BLaER1 (cell line): Measurements from ENCODE around the gene THBS2.

Experiments used
- H3K27ac ChIP-seq: shearing (Covaris generic); formaldehyde crosslinking; 2 replicates; pipeline ENCODE4 v1.8.1; 2022
- H3K27me3 ChIP-seq: shearing (Covaris generic); formaldehyde crosslinking; 2 replicates; pipeline ENCODE4 v1.8.1; 2022
- H3K36me3 ChIP-seq: shearing (Covaris generic); formaldehyde crosslinking; 2 replicates; pipeline ENCODE4 v1.8.1; 2022
- H3K4me1 ChIP-seq: shearing (Covaris generic); formaldehyde crosslinking; 2 replicates; pipeline ENCODE4 v1.8.1; 2022
- H3K4me2 ChIP-seq: shearing (Covaris generic); formaldehyde crosslinking; 2 replicates; pipeline ENCODE4 v1.8.1; 2022
- H3K4me3 ChIP-seq: shearing (Covaris generic); formaldehyde crosslinking; 2 replicates; pipeline ENCODE4 v1.8.1; 2022
- H3K9ac ChIP-seq: shearing (Covaris generic); formaldehyde crosslinking; 2 replicates; pipeline ENCODE4 v1.8.1; 2022
- H3K9me3 ChIP-seq: shearing (Covaris generic); formaldehyde crosslinking; 2 replicates; pipeline ENCODE4 v1.8.1; 2022
- H4K20me1 ChIP-seq: shearing (Covaris generic); formaldehyde crosslinking; 2 replicates; pipeline ENCODE4 v1.8.1; 2022
- Cebpa-rat ChIP-seq: shearing (Covaris generic); IDR thresholded peaks from 2 replicates; pipeline ENCODE4 v1.8.1; 2022

THBS2 gene

DNA sequence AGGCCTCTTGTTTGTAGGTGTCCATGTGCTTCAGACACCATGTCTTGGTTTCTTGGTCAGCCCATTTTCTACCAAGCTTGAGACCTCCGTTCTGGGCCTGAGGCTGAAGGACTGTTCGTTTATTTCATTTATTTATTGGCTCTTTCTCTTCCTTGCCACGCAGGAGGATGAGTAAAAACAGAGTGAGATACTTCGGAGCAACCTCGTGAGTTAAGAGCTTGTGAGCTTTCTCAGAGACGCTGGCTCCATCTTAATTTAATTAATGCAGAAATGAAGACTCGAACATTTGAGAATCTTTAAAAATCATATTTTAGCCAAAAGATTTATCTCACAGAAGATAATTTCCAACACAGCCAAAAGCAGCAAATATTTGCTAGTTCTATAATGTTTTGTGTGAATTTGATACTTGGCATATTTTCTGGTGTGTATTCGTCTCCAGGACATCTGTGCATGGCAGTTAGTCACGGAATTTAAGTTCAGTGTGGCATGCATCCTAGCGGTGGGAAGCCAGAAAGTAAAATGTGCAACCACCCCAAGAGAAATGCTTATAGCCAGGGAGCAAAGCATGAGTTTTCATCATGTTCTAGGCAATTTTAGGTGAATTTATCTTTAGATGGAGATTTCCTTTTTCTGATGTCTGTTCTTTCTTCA lies 76.0 kb downstream of the THBS2 start:
- Histone ChIP-seq H3K9ac (no peak overlapping the region), H3K9me3 (peaks cover 8% of the 10 kb centered on the region; the same call in 1 of the 2 replicates), H3K27ac (no peak overlapping the region), H4K20me1 (no peaks in the 10 kb centered on the region), H3K4me1 (no peaks in the 10 kb centered on the region), H3K4me2 (no peak overlapping the region), H3K4me3 (no peak overlapping the region), H3K27me3 (no peaks in the 10 kb centered on the region), H3K36me3 (no peaks in the 10 kb centered on the region)
- no peak for TF ChIP-seq Cebpa-rat

DNA sequence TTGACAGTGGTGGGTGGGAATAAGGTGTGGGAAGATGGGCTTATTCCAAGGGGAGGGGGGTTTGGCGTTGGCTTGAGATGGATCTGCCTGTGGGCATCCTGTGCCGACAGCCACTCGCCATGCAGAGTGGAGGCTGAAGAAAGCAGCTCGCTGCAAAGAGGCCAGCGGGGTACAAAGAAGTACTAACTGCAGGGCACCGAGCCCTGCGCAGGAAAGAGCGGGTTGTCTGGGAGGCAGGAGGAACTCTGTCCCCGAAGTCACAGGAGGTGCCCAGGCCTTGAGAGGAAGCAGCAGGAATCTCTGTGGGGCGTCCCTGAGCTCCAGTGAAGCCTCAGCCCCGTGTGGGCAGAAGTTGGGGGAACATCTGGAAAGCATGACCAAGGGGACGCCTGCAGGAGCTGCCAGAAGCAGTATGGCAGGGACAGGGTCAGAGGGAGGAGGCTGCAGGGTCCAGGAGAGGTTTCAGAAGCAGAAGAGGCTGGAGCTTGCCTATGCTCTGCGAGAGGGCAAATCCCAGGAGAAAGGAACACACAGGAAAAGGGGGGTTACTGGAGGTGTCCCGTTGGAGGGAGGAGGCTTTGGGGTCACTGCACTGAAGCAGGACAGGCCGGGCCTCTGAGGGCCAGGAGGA lies 77.2 kb downstream of the THBS2 start:
- no peak for TF ChIP-seq Cebpa-rat
- H3K4me1 ChIP-seq = no peaks in the 10 kb centered on the region
- H3K4me2 ChIP-seq = no peak overlapping the region
- H3K9ac ChIP-seq = no peak overlapping the region
- H3K27ac ChIP-seq = no peak overlapping the region
- no peaks in the 10 kb centered on the region for H4K20me1 ChIP-seq
- no peak overlapping the region for H3K4me3 ChIP-seq
- H3K36me3 ChIP-seq = no peaks in the 10 kb centered on the region
- H3K9me3 ChIP-seq = peaks cover 8% of the 10 kb centered on the region; the same call in 1 of the 2 replicates
- H3K27me3 ChIP-seq = no peaks in the 10 kb centered on the region

DNA sequence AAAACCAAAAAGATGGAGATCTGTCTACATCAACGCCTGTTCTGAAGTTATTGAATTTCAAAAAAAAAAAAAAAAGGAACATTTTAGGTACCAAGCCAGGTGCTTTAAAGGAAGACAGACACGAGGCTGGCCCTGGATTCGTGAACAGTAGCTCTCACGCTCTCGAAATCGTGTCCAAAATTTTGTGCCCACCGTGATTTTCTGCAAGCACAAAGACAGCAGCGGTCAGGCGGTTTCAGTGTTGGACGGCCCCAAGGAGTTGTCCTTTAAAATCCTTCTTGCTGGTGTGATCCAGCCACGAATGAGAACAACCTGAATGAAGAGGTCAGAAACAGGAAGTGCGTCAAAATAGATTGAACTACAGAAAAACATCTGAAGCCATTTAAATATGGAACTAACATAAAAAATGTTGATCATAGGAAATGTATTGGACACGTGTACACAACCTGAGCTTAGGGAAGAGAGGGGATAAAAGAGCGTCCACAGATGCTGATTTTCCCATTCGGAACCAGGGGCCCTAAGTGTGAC lies 78.2 kb downstream of the THBS2 start:
- Histone ChIP-seq H3K4me1 (no peaks in the 10 kb centered on the region), H3K4me2 (no peak overlapping the region), H3K4me3 (no peak overlapping the region), H4K20me1 (no peaks in the 10 kb centered on the region), H3K36me3 (no peaks in the 10 kb centered on the region), H3K27ac (no peak overlapping the region), H3K27me3 (no peaks in the 10 kb centered on the region), H3K9me3 (peaks cover 7% of the 10 kb centered on the region; the same call in 1 of the 2 replicates), H3K9ac (no peak overlapping the region)
- TF ChIP-seq Cebpa-rat = no peak

DNA sequence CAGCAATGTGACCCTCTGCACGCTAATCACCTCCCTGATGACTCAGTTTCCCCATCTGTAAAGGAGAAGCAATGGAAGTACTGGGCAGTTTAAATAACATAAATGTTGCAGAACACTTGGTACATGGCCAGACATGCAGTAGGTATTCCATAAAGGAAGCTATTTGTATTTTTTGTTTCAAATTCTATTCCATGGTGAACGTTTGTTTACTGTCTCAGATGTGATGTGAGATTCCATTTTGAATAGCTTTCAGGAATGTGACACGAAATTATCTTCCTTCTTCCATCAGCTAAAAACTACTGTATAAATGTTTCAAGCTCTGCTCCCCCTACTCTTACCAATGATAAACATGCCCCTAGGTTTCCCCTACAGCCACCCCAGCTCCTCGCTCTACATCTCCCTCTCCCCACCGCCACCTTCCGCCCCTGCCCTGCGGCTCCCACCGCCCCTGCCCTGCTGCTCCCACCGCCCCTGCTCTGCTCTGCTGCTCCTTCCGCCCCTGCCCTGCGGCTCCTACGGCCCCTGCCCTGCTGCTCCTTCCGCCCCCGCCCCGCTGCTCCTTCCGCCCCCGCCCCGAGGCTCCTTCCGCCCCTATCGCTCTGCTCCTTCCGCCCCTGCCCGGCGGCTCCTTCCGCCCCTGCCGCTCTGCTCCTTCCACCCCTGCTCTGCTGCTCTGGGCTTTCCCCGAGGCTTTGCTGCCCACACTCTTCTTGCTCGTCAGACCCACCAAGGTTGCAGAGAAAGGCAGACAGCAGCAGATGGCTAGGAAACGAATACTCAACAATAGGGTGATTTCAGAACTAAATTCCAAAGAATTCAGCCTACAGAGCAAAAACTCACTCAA lies 78.9 kb downstream of the THBS2 start:
- Histone ChIP-seq H4K20me1 (no peaks in the 10 kb centered on the region), H3K4me3 (no peak overlapping the region), H3K4me2 (no peak overlapping the region), H3K9me3 (peaks cover under 1% of the 10 kb centered on the region; the same call in 1 of the 2 replicates), H3K27me3 (no peaks in the 10 kb centered on the region), H3K27ac (no peak overlapping the region), H3K36me3 (no peaks in the 10 kb centered on the region), H3K9ac (no peak overlapping the region), H3K4me1 (no peaks in the 10 kb centered on the region)
- TF ChIP-seq Cebpa-rat = no peak

DNA sequence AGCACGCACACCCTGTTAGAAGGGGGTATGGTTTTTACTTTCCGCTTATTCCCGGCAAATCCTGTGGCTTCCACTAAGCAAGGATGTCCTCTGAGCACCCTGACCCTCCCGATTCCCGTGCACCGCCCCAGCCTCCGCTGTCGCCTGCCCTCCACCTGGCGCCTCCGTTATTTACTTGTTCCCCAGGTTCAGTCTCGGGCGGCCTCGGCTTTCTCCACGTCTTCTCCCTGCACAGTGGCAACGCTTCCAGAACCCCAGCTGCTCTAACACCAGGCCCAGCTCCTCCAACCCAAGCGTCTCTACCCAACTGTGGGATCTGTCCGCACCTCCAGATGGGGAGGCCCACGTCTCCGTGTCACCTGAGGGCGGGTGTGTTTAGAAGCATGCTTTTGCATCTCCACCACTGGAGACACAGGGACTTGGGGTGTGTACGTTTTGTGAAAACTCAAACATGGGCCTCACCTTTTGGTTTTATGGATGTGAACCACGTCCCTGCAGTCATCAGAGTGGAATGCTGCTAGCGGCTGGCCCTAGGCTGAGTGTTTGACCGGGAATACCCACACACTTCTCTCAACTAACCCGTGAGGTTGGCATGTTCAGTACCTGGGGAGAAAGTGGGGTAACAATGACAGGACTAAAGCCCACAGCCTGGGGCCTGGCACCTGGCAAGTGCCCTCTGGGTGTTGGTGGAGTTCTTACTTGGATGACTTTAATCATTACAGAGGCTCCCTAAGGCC lies 79.9 kb downstream of the THBS2 start:
- H3K4me1 ChIP-seq = no peaks in the 10 kb centered on the region
- no peaks in the 10 kb centered on the region for H3K9me3 ChIP-seq
- no peak overlapping the region for H3K4me2 ChIP-seq
- no peak overlapping the region for H3K4me3 ChIP-seq
- no peak overlapping the region for H3K9ac ChIP-seq
- no peak overlapping the region for H3K27ac ChIP-seq
- TF ChIP-seq Cebpa-rat = no peak
- no peaks in the 10 kb centered on the region for H4K20me1 ChIP-seq
- H3K27me3 ChIP-seq = no peaks in the 10 kb centered on the region
- no peaks in the 10 kb centered on the region for H3K36me3 ChIP-seq

DNA sequence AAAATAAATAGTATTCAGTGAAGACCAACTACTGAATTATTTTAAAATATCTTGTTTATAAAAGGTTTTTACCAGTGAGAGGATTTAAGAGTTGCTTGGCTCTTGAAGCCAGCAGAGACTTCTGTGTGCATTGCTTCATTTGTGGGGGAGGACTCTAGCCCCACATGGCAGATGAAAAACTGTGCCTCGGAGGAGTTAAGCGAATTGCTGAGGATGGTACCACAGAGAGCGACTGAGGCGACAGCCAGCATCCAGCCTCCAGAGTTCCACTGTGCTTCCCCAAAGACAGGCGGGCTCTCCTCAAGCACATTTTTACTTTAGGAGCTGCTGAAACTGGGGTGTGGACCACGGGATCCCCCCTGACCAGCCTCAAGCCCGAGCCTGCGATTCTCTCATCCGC lies 80.7 kb downstream of the THBS2 start:
- H4K20me1 ChIP-seq = no peaks in the 10 kb centered on the region
- H3K27ac ChIP-seq = no peak overlapping the region
- H3K36me3 ChIP-seq = no peaks in the 10 kb centered on the region
- H3K9ac ChIP-seq = no peak overlapping the region
- H3K4me1 ChIP-seq = no peaks in the 10 kb centered on the region
- TF ChIP-seq Cebpa-rat = no peak
- no peak overlapping the region for H3K4me3 ChIP-seq
- H3K27me3 ChIP-seq = no peaks in the 10 kb centered on the region
- no peaks in the 10 kb centered on the region for H3K9me3 ChIP-seq
- H3K4me2 ChIP-seq = no peak overlapping the region

DNA sequence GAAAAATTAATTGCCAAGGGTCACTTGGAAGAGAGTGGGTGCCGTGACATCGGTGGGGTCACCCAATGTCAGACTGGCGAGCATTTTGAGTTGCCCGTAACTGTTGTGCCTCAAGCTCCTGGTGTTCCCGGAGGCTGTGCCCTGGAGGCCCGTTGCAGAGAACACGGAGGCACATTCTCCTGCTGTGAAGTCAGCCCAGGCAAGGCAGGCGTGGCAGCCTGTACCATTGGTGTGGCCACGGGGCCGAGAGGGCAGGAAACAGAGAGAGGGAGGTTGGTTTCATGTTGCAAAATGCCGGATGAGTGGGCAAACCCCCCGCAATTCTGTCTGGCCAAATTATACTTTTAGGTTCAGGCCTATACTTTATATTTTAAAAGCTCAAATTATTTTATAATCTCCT lies 81.2 kb downstream of the THBS2 start:
- no peaks in the 10 kb centered on the region for H4K20me1 ChIP-seq
- no peak overlapping the region for H3K27ac ChIP-seq
- H3K4me1 ChIP-seq = no peaks in the 10 kb centered on the region
- no peaks in the 10 kb centered on the region for H3K36me3 ChIP-seq
- no peaks in the 10 kb centered on the region for H3K9me3 ChIP-seq
- H3K4me3 ChIP-seq = no peak overlapping the region
- no peak overlapping the region for H3K4me2 ChIP-seq
- TF ChIP-seq Cebpa-rat = no peak
- no peak overlapping the region for H3K9ac ChIP-seq
- no peaks in the 10 kb centered on the region for H3K27me3 ChIP-seq

DNA sequence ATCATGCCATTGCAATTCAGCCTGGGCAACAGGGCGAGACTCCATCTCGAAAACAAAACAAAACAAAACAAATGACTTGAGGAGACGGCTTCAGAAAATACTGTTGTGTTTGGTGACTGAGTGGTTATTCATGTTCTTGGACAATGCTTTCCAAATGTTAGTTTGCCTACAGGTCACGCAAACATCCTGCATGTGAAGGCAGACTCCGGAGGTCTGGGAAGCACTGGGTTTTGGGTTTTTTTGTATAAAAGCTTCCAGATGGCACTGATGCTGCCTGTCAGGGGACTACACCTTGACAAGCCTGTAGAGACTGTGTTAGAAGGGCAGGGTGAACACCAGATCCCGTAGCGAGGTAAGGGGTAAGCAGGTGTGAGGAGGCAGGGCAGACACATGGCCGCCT lies 81.7 kb downstream of the THBS2 start:
- no peaks in the 10 kb centered on the region for H3K4me1 ChIP-seq
- H3K9me3 ChIP-seq = no peaks in the 10 kb centered on the region
- H3K4me2 ChIP-seq = no peak overlapping the region
- H3K36me3 ChIP-seq = no peaks in the 10 kb centered on the region
- no peak overlapping the region for H3K9ac ChIP-seq
- H3K27me3 ChIP-seq = no peaks in the 10 kb centered on the region
- no peaks in the 10 kb centered on the region for H4K20me1 ChIP-seq
- no peak overlapping the region for H3K4me3 ChIP-seq
- no peak for TF ChIP-seq Cebpa-rat
- H3K27ac ChIP-seq = no peak overlapping the region

DNA sequence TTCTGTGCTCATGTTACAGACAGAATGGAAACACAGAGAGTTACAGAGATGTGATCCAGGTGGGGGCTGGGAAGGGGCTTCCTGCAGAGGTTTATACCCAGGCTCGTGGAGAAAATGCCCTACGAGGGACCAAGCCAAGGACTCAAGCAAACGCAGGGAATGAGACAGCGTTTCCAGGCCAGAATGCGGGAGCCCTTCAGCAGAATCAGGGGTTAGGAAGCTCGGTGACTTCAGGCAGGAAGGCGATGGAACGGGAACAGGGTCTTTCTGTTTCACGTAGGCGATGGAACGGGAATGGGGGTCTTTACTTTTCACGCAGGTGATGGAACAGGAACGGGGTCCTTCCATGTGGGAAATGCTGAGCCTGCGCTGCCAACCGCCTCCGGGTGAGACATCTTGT lies 82.6 kb downstream of the THBS2 start:
- H3K4me1 ChIP-seq = no peaks in the 10 kb centered on the region

More for the DNA sequence above, 82.6 kb downstream of the THBS2 start:
- Histone ChIP-seq H3K4me3 (no peak overlapping the region), H3K27ac (no peak overlapping the region), H3K4me2 (no peak overlapping the region), H3K9me3 (no peaks in the 10 kb centered on the region), H3K27me3 (no peaks in the 10 kb centered on the region), H4K20me1 (no peaks in the 10 kb centered on the region), H3K36me3 (no peaks in the 10 kb centered on the region), H3K9ac (no peak overlapping the region)
- TF ChIP-seq Cebpa-rat = no peak
